EH (cell line): Measurements from ENCODE around the gene NRN1L.
"Not testable (repeated sequence)": the region's sequence is repeated elsewhere in the genome, so short reads cannot be mapped to it uniquely, and the experiment has no call there.

ENCODE experiments used
- DNase-seq: peaks from one replicate; pipeline ENCODE4 v3.0.0-alpha.2; 2015; ENCODE audit warnings: low read depth

NRN1L gene

DNA sequence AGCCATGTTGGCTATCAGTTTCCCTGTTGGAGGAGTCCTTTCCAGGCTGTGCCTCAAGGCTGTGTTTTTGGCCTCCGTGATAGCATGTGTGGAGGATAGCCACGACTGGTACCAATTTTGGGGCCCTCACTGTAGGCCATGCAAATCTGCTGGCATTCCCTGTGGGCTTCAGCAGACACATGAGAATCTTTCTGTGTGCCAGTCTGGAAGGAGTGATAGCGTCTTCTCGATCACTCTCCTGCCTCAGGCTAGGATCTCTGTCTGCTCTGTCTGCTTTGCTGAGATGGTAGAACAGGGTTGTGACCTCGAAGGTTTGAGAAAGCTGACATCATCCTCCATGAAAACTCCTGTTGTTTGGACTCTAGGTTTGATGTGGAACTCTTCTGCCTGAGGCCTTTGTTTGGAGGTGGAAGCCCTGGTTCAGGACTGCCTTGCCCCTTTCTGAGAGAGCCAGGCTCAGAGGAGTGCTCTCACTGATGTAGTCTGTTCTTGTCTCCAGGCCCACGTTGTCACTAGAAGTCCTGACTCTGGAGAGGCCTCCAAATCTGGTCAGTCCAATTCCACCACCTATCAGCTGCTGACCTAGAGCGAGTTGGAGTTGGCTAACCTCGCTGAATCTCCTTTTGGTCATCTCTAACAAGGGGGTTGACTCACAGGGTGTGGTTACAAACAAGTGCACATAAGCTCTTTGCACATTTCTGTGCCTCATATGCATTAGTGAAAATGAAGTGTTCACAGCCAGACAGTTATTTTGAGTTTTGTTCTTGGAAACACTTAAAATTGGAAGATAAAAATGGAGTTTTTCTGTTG, 23.9 kb upstream of the NRN1L start:
- DNase-seq: peak; percentile 55

DNA sequence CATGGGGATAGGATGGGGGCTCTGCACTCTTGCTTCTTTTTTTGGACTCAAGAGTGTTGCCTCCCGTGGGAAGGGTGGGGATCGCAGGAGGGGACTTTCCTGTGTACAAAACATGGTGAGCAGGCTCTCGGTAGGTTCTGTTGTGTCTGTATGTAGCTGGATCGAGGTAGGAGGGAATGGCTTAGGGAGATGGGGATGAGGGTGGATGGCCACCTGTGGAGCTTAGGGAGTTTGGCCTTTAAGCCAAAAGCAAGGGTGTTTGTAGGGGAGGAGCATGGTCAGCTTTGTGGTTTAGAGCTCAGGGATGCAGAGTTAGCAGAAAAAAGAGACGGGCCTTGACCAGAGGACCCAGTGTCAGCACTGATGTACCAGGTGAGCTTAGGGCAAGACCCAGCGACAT, 22.8 kb upstream of the NRN1L start:
- DNase-seq: no peak

DNA sequence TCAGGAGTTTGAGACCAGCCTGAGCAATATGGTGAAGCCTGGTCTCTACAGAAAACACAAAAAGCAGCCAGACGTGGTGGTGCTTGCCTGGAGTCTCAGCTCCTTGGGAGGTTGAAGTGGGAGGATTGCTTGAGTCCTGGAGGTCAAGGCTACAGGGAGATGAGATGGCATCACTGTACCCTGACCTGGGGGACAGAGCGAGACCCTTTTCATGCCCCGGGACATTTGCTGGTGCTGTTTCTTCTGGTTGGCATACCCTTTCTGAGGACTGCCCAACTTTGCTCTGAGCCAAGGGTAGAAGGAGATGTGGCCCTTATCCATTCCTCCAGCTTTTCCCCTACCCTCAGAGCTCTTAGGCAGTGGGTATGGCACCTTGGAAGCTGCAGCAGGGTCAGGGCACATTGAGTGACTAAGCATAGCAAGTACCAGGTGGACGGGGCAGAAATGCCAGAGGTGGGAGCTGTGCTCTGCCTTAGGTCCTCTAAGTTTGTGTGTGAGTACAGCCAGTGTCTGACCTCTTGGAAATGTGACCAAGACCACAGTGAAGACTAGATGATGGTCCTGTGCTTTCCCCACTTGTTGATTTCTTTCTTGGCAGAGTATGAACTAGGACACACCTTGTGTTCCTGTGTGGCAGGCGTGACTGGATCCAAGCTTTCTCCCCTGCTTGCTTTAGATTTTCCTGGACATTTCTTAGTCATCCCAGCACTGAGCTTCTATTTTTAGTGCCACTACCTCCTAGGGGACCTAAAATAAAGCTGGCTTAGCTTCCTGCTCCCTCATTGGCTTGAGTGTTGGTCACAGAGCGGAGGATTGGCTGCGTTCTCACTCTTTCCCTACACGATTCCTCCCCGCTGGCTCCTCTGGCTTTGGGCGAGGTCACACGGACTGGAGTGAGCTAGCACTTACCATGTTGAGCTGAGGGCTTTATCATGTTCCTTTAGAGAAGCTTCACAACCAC, 21.8 kb upstream of the NRN1L start:
- peak; percentile 71 for DNase-seq

DNA sequence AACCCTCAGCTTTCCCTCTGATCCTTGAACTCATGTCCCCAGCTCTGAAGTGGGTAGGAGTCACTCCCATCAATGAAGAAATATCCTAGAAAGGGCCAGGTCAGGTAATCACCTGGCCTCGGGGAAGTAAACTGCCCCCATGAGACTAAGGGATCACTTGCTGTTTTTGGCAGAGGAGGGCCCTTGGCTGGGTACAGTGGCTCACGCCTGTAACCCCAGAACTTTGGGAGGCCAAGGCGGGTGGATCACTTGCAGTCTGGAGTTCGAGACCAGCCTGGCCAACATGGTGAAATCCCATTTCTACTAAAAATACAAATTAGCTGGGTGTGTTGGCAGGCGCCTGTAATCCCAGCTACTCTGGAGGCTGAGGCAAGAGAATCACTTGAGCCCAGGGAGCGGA, 20.6 kb upstream of the NRN1L start:
- not testable (repeated sequence) for DNase-seq

DNA sequence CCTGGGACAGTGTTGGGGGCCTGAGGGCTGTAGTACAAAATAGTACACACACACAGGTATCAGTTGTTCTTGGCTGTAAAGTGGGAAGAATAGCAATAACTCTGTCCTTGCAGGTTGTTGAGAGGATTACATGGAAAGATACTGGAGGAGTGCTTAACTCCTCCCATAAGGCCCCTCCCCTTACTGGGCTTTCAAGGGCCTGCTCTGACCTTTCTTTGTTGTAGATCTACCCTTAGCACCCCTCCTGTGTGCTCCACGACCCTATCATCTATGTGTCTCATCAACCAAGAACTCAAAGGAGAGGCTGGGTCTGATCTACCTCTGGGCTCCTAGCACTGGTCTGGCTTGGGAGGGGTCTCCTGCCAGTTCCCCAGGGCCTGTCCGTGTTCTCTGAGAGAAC, 20.1 kb upstream of the NRN1L start:
- DNase-seq: no peak

DNA sequence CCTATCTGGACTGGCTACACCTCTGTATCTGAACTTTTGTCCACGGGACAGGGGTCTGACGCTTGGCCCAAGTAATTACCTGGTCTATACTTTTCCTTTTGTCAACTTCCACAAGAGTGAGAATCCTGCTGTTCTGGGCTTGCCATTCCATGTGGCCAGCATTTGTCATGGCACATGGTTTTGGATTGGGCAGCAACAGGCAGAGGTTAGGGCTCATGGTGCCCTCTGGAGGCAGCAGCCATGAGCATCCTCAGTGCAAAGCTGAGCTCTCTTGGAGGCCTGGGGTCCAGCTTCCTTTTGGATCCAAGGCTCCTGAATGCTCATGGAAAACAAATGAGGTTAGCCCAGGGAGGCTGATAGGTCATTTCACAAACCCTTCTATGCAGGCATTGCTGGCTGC, 19.4 kb upstream of the NRN1L start:
- peak; percentile 59 for DNase-seq

DNA sequence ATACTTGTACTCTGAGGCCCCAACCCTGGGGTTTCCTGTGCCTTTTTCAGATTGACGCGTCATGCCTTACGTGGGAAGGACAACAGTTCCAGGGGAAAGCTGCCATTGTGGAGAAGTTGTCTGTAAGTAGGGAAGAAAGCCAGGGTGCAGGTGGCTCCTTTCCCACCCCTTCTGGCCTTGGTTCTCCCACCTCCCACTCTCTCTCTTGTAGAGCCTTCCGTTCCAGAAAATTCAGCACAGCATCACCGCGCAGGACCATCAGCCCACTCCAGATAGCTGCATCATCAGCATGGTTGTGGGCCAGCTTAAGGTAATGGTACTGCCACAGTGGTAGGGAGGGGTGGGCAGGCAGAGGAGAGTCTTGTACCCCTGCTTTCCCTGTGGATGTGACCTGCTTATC, 16.4 kb upstream of the NRN1L start:
- no peak for DNase-seq

DNA sequence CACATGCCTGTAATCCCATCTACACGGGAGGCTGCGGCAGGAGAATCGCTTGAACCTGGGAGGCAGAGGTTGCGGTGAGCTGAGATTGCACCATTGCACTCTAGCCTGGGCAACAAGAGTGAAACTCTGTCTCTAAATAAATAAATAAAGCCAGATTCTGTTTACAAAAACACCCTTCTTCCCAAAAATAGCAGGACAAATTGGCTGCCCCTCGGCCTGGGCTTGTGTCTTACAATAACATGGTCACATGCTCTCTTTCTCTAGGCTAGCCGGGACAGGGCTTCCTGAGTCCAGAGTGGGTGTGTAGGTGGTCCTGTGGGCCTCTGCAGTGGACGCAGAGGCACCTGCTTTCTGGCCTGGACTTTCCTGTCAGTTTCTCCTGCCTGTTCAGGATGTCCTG, 15.0 kb upstream of the NRN1L start:
- DNase-seq: no peak

DNA sequence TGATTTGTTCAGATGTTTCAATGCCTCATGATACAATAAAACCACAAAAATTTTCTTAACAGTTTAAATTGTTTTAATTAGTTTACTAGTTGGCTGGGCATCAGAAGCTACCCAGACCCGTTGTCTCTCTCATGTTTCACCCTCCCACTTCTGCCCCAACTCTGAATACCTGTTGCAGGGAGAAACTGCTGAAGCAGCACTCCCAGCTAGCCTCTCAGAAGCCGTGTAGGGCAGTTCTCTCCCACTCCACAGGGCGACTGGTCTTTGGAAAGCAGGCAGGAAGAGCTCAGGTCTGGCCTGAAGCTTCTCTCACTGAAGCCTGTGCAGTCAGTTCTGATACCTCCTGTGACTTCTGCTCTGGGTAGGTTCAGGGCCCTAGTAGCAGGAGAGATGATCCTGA, 13.4 kb upstream of the NRN1L start:
- no peak for DNase-seq

DNA sequence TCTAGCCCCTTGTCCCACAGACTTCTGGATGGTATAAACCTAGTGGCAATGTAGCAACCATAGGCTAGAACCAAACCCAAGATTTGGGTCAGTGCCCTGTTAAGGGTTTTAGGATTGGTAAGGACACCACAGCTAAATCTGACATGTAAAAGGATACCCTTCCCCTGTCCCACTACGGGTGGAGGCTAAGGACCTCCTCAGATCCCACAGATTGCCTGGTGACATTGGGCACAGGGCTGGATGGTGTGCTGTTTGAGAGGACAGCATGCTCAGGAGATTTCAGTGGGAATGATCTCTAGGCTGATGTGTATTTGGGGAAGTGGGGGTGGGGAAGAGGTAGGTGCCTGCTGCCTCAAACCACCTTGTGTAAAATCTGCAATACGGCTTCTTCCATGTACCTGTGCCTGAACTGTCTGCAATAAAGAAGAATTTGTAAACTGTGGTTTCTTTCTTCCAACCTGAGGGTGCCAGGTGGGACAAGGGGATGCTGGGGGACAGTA, 12.5 kb upstream of the NRN1L start:
- no peak for DNase-seq

DNA sequence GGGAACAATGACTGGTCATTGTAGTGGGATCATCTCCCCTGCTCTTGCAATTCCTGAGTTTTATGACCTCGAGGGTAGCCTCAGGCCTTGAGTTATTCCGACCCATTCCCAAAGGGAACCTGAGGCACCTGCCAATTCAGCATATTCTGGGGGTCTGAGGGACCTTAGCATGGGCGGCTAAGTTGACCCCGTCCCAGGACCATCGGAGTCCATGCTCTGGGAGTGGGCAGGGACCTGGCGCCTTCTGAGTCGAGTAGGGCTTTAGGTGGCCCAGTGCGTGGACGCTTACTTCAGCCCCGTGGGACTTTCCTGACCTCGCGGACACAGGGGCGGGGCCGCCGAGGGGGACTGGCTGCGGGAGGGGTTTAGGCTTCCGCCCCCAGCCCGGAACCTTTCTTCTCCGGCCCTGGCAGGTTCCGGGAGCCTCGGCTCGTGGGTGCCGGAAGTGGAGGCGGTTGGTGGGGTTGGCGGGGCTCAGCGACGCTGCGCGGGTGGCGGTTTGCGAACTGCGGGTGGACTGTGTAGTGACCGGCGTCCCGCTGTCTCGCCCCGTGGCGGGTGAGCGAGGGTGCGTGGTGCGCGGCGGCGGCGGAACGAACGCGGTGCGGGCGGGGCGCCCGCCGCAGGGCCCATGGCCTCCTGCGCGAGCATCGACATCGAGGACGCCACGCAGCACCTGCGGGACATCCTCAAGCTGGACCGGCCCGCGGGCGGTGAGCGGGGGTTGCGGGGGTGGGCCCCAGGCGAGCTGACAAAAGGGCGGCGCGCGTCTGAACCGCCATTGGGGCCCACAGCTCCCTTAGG, 11.9 kb upstream of the NRN1L start, which contains the start of gene EDC4:
Gene EDC4 (plus strand): TSS at position 422 of the 804 bp plus-strand sequence. CDS start 210 bp downstream, at position 632.
- DNase-seq: peak; percentile 77

DNA sequence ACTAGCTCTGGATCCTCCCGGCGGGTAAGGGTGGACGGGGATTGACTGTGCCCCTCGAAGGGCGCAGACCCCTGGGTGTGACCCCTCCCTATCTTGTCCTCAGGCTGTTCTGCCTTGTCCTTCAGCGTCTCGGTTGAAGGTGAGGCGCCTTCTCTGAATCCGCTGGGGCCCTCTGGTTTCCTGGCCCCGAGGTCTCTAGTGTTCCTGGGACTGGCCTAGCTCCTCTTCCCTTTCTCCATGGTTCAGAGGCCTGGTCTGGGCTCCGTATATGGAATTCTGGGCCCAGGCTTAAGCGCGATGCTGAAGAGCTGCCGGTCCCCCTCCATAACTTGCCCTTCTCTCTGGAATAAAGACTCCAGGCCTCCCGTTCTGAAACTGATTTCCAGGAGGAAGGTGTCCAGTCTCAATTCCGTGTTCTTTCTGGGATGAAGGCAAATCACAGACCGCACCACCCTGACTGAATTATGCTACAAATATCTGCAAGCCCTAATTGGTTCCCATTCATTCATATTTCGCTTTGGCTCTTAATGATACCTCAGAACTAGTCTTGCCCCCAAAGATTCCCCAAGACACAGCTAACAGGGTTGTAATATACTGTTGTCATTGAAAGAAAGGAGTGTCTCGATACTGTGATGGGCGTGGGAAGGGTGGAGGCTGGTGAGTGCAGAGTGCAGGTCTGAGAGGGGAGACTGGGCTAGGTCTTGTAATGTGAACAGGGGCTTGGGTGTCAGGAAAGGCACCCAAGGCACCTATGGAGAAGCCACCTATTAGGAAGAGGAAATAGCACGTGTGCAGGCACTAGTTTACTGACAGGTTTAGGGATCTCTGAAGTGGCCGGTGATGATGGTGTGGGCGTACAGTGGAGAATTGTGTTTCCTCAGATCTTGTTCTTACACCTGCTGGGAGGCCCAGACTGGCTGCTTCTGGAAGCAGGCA, 11.0 kb upstream of the NRN1L start:
- peak; percentile 35 for DNase-seq

DNA sequence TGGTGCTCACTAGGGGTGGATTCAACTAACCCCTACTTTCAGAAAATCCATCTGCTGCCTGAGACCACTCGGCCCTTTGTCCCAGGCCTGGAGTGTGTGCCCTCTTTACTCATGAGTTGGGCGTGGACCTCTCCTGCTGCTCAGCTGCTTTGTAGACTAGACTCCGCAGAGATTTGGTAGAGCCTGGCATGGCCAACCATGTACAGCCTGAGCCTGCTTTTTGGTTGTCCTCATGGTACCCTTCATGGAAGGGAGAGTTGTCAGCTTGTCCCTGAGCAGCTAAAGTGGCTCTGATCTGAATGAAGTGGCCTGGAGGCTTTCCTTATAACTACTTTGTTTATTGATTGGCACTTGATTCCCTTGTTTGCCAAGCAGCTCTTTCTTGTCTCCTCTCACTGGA, 10.3 kb upstream of the NRN1L start:
- DNase-seq: no peak

DNA sequence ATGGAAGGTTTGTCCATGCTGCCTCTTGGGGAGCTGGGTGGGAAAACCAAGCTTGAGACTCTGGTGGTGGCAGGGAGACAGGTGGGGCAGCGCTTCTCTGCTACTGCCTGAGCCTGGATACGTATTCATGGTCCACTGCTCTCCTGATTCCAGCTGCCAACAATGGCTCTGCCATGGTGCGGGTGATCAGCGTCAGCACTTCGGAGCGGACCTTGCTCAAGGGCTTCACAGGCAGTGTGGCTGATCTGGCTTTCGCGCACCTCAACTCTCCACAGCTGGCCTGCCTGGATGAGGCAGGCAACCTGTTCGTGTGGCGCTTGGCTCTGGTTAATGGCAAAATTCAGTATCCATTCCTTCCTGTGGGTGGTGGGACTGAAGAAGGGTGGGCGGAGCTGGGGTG, 7.6 kb upstream of the NRN1L start:
- no peak for DNase-seq

DNA sequence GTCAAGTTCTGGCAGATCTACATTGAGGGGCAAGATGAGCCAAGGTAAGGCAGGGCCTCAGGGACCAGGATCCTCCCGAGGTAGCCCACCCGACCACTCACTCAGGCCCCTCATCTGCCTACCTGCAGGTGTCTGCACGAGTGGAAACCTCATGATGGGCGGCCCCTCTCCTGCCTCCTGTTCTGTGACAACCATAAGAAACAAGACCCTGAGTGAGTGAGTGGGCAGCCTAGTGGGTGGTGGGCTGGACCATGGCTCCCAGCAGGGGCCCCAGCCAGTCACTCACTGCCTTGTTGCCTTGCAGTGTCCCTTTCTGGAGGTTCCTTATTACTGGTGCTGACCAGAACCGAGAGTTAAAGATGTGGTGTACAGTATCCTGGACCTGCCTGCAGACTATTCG, 6.5 kb upstream of the NRN1L start:
- no peak for DNase-seq

DNA sequence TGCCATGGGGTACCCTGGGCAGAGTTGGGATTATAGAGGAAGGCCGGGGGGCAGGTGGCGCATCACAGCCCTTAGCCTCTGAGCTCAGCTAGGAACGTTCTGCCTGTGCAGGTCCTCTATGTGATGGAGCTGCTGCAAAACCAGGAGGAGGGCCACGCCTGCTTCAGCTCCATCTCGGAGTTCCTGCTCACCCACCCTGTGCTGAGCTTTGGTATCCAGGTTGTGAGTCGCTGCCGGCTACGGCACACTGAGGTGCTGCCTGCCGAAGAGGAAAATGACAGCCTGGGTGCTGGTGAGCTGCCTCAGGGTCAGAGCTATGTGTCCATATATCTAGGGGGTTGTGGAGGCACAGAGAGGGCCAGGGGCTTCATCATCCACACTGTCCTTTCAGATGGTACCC, 5.8 kb upstream of the NRN1L start:
- DNase-seq: no peak

DNA sequence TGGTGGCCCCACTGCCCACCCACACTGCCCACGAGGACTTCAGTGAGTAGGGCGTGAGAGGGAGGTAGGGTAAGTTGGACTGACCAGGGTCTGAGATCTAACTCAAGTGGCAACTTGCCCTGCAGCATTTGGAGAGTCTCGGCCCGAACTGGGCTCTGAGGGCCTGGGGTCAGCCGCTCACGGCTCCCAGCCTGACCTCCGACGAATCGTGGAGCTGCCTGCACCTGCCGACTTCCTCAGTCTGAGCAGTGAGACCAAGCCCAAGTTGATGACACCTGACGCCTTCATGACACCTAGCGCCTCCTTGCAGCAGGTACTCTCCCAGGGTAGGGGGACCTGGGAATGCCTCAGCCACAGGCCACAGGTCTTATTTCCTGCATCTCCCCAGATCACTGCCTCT, 5.2 kb upstream of the NRN1L start:
- no peak for DNase-seq

DNA sequence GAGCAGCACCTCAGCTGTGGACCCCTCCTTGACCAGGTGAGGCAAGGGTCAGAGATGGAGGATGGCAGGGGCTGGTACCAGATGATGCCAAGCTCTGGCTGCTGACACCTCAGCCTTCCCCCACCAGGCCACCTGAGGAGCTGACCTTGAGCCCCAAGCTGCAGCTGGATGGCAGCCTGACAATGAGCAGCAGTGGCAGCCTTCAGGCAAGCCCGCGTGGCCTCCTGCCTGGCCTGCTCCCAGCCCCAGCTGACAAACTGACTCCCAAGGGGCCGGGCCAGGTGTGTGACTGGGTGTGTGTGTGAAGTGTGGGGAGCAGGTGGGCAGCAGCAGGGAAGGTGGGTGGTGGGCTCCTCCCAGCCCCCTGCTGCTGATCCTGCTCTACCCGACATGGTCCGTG, 4.7 kb upstream of the NRN1L start:
- no peak for DNase-seq

DNA sequence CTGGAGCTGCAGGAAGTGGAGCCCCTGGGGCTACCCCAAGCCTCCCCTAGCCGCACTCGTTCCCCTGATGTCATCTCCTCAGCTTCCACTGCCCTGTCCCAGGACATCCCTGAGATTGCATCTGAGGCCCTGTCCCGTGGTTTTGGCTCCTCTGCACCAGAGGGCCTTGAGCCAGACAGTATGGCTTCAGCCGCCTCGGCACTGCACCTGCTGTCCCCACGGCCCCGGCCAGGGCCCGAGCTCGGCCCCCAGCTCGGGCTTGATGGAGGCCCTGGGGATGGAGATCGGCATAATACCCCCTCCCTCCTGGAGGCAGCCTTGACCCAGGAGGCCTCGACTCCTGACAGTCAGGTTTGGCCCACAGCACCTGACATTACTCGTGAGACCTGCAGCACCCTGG, 4.1 kb upstream of the NRN1L start:
- no peak for DNase-seq

DNA sequence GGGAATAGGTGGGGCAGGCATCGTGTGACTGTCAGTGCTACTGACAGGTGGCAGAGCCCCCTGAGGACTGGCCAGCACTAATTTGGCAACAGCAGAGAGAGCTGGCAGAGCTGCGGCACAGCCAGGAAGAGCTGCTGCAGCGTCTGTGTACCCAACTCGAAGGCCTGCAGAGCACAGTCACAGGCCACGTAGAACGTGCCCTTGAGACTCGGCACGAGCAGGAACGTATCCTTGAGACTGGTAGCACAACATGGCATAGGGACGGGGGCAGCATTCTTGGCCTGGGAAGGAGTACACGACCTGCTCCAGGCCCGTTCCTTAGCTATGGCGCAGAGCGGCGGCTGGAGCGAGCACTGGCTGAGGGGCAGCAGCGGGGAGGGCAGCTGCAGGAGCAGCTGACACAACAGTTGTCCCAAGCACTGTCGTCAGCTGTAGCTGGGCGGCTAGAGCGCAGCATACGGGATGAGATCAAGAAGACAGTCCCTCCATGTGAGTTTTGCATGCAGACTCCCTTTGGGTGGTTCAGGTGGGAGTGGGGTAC, 3.0 kb upstream of the NRN1L start:
- DNase-seq: no peak
